GM15510 (cell line): ENCODE results near the gene ARIH2.

Source experiments
- POLR2A ChIP-seq: IDR thresholded peaks from 3 replicates; pipeline ENCODE4 v1.6.1; 2011; ENCODE audit warnings: borderline replicate concordance; ENCODE audit not compliant: insufficient read length; ENCODE audit errors: extremely low read depth

Gene ARIH2

DNA sequence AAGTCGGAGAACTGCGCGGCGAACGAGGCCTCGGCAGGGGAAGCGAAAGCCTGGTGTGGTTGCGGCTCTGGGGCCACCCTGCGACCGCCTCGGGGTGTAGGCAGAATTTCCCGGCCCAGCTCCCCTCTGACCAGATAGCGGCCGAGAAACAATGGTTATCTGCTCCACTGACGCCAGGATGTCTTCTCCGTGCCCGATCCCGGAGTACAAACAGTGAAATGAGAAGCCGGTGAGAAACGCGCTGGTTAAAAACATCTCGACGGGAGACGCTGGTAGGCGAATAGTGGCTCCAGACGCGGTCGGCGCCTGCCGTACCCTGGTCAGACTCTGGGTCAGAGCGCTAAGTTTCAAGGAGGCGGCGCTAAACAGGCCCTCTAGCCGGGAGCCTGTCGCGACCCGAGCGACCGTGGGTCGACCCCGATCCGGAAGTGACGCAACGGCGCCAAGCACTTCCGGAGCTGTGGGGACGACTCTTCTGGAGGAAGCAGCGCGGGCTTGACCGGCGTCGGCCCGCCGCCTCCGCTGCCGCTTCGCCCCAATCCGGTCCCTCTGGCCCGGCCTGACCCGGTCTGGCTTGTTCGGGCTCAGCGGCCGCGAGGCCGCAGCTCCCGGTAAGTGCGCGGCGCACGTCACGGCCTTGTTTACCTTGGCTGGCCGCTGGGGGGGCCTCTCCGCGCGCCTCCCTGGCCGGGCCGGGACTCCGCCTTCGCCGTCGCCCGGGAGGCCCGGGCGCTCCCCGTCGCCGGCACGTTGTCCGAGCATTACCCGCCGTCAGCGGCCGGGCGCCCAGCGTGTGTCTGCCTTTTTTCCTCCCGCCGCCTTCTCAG, at the start of gene ARIH2:
ARIH2 (plus strand) TSS at position 455 of the 827 bp plus-strand sequence. CDS start 8,717 bp downstream, outside the sequence.
- TF ChIP-seq POLR2A = peak; percentile 90

DNA sequence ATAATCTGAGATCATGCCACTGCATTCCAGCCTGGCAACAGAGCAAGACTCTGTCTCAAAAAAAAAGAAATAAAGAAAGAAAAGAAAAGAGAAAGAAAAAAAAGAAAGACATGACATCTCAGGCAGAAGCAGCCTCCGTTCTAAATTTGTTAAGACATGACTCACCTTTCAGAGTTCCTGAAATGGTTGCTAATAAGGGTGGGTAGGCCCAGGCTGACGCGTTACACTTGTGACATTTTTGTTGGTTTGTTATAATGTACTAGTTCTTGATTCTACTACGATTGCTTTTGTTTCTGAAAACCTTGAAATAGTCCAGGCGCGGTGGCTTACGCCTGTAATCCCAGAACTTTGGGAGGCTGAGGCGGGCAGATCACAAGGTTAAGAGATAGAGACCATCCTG, 41.0 kb upstream of the ARIH2 start:
- no peak for TF ChIP-seq POLR2A

DNA sequence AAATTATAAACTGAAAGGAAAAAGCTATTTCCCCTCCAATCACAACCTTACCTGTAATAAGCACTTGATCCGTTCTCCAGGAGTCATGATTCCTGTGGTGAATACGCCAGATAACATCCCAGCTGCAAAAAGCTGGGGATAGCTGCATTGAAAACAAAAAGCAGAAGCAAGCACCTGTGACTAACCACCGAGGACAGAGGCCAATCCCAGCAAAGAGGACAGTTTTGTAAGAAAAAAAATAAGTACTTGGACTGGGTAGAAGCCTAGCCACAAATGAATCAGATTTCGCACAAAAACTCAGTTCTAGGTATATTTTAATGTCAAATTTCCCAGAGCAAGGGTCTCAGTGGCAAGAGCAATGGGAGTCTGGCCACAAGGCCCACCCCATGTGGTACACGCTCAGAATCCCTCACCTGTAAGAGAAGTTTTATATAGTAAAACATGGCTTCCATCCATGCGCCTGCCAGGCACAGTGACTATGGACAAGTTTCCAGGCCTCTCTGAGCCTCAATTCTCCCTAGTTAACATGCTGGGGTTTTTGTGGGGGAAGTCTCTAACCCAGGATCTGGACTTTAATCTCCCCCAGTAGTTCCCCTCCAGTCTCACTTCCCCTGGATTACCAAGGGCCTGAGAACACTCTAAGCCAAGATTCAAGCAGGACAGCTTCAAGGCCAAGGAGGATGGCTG, 39.2 kb upstream of the ARIH2 start:
- TF ChIP-seq POLR2A = no peak

DNA sequence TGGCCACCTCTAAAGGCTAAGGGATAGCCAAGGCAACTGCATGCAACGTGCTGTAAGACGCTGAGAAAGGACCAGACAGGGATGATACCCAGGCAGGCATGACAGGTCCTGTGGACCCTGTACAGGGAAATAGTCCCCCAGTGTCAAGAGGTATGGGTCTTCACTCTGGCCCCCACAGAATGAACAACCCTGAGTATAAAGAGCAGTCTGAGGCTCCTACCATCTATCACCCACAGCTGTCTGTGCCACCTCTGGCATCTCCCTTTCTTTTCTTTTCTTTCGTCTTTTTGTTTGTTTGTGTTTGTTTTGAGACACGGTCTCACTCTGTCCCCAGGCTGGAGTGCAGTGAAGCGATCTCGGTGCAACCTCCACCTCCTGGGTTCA, 38.7 kb upstream of the ARIH2 start:
- no peak for TF ChIP-seq POLR2A

DNA sequence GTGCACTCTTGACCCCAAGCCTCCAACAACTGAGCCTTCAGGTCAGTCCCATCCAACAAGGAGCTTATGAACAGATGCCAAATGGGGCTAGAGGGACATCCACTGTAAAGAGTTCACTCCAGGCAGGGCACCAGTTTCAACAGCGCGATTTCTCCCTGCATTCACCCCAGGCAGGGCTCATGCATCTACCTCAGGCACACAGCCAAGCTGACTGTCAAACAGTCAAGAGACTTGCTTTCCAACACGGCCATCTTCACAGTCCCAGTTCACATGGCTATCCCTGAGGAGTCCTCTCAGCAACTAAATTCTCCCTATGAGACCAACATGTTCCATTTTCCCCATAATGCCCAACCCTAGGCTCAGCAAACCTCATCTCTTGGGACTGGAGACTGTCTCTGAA, 37.6 kb upstream of the ARIH2 start:
- no peak for TF ChIP-seq POLR2A

DNA sequence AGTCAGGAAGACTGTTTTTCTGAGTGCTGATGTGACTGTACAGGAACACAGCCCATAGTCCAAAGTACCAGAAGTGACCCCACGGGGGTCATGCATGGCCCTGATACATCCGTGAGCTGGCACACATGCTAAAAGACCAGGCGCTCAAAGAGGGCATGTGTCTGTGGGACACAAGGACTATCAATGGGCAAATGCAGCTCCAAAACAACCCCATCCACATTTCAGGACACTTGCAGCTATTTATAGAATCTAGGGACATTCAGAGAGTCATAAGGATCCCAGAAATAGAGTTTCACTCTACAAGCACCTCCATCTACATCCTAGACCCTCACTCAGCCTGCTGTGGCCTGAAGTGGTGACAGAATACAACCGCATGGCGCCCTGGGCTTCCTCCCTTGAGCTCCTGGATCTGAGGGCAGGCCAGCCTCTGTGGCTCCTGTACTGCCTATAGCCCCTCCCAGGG, 37.0 kb upstream of the ARIH2 start:
- no peak for TF ChIP-seq POLR2A

DNA sequence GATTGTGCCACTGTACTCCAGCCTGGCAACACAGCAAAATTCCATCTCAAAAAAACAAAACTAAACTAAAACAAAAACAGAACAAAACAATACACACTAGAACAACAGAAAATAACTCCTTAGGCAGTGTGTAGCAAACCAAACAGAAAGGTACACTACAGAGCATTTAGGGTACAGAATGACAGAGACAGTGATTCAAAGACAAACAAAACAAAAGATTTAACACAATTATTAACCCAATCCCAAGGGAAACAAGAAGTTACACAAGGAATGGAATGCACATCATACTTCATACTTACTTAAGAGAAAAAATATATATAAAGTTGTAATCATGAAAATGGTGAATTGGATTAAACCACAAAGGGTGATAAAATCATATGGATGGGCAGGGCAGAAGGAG, 32.9 kb upstream of the ARIH2 start:
- TF ChIP-seq POLR2A = no peak

DNA sequence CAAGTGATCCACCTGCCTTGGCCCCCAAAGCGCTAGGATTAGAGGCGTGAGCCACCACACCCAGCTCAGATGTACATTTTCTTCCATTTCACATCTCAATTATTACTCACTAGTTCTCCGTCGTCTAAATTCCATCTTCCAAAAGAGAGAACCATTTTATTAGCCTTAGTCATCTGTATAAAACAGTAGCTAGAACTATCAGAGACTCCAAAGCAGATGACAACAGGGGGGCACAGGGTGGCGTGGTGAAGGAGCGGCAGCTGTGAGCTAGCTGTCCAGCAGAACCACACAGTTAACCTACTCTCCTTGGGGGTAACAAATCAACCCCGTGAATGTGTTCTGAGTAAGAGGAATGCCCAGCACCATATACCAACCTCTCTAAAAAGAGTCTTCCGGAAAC, 27.0 kb upstream of the ARIH2 start:
- TF ChIP-seq POLR2A = no peak

DNA sequence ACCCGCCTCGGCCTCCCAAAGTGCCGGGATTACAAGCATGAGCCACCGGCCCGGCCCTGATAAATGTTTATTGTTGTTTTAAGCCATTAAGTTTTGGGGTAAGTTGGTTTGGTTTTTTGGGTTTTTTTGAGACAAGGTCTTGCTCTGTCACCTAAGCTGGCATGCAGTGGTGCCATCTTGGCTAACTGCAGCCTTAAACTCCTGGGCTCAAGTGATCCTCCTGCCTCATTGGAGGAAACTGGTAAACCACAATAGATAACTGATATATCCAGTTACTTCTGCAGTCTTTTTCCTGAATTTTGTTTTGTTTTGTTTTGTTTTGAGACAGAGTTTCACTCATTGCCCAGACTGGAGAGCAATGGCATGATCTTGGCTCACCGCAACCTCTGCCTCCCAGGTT, 24.1 kb upstream of the ARIH2 start:
- no peak for TF ChIP-seq POLR2A

DNA sequence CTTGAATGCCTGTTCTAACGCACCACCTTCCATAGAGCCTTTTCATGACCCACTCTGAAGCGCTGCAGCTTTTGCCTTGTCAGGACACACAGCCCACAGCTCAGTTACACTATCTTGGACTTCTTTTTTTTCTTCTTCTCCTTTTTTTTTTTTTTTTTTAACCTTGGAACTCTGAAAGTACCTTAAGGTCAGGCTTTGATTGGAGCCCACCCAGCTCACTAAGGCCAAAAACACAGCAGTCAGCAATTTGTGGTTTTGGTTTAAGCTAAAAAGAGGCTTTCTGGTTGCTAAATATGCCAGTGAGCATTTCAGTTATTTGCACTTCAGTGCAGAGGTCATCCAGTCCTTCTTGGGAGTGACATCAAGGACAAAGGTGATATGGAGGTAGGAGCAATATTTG, 21.7 kb upstream of the ARIH2 start:
- no peak for TF ChIP-seq POLR2A

DNA sequence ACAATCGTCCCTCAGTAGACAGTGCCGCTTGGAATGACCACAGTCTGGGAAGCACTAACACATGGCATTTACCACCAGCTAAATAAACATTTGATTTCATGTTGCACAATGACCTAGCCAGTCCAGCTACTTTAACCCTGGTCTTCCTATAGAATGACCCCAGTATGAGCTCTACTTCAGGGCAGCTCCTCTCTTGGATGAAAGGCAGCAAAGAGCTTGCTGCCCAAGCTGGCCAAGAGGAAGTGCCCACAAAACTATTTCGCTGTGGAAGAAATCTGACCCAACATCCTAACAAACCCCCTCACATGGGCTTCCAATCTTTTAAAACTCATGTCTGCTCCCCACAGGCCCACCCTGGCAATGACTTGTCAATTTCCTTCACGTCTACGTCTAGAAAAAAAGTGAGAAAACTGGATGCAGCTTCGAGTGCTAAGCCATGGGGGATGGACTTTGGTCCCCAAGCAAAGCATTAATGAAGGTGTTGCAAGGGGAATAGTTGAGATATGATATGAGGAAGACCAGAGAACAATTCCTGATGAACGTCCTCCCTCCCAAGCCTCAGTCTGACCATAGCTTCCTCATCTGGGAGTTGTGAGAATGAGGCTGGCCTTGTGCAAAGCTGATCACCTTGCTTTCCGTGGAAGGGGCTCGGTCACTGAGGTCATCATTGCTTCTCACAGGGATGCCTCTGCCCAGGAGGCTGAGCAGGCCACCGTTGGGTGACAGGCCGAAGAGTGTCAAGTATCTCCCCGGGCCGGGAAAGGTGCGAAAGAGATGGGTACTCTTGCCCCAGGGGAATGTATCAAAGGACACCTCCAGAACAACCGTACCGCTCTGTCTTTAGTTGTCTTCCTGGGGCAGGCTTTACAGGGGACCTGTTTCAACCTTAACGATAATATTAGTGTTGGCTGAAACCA, 20.9 kb upstream of the ARIH2 start:
- no peak for TF ChIP-seq POLR2A

DNA sequence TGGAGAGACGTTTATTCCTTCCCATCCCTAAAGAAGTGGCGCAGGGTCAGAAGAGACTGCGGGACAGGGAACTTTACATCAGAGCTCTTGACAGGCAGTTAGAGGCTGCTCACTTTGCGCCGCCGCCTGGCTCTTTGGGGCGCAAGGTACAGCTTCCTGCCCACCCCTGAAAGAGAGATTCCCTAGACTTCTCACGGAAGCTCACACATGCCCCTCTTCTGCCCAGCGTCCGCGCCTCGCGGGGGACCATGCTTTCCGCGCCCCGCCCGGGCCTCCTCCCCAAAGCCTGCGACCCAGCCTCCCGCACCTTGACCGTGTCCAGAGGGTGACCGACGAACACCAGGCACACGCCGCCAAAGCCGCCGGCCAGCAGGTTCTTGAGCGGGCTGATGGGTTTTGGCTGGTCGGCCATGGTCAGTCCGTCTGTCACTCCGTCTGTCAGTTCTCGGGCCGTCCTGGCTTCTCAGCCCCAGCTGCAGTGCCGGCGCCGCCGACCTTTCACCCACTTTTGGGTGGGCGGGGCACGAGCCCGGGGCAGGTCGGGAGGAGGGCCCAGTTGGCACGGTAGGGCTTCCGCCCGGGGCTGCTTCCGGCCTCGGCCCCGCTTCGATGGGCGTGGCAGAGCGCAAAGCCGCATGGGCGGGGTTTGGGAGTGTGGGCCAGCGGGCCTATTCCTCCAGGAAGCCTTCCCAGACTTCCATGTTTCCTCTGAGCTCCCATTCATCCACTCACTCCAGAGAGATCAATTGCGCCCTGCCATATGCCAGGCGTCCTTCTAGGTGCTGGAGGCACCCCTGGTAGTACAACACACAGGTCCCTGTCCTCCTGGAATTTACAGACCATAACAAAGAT, 20.0 kb upstream of the ARIH2 start, which contains the start of gene SLC25A20:
SLC25A20 (minus strand) TSS at position 500 of the 852 bp plus-strand sequence; CDS start at position 412, 88 bp downstream.
- TF ChIP-seq POLR2A = peak; percentile 62

DNA sequence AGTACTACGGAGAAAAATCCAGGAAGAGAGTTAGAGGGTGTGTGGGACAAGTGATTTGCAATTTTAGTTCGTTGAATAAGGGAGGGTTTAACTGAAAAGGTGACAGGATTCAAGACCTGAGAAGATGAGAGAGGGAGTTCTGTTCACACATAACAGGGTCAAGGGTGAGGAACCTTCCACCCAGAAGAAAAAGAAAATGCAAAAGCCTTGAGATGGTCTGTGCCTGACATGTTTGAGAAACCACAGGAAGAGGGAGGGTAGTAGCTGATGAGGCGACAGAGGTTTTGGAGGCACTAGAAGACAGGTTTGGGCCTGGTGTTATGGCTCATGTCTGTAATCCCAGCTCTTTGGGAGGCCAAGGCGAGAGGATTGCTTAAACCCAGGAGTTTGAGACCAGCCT, 19.4 kb upstream of the ARIH2 start:
- no peak for TF ChIP-seq POLR2A

DNA sequence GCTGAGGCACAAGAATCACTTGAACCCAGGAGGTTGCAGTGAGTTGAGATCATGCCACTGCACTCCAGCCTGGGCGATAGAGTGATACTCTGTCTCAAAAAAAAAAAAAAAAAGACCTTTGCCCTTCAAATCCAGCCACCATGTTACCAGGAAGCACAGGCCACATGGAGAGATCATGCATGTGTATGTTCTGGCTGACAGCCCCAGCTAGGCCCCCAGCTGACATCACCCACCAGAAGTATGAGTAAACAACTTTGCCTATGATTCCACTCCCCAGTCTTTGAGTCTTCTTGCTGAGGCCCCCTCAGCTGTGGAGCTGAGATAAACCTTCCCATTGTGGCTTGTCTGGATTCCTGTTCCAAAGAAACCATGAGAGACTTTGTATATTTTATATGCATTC, 3.3 kb upstream of the ARIH2 start:
- TF ChIP-seq POLR2A = no peak
